ENCODE data around the gene INF2. TPM values are rescaled to one million over a fixed set of nuclear protein-coding genes. Genes with fewer than 3 reads are reported as not detected.

INF2 gene
- total RNA-seq, 1 experiment from 2014 or later = 113 TPM

GRCh38 chr14:104703269-104703668 is 13.9 kb downstream of the INF2 start:
- Histone ChIP-seq H3K27ac (no peak overlapping the region), H3K79me2 (ENCODE audit: low read depth) (no peaks in the 10 kb centered on the region), H3K36me3 (ENCODE audit: low read depth) (peaks cover 3% of the 10 kb centered on the region; the same call in 1 of the 2 replicates), H3K9me3 (ENCODE audit: insufficient read depth, low read depth) (no peaks in the 10 kb centered on the region), H2AFZ (no peak overlapping the region), H3K9me2 (ENCODE audit: insufficient read depth) (no peaks in the 10 kb centered on the region), H3F3A (ENCODE audit: insufficient read depth, low read depth) (peaks cover 7% of the 10 kb centered on the region; the same call in 1 of the 2 replicates), H3K4me3 (no peak overlapping the region), H3K27me3 (ENCODE audit: insufficient read depth, low read depth) (no peaks in the 10 kb centered on the region), H3K4me1 (replicated peaks; ENCODE audit: insufficient read depth) (no peaks in the 10 kb centered on the region), H4K20me1 (ENCODE audit: insufficient read depth) (peaks cover 18% of the 10 kb centered on the region), H3K4me2 (no peak overlapping the region)
- no peak for DNase-seq
- intact Hi-C loops (cut with micrococcal nuclease; ENCODE audit: unreplicated experiment) = no loop called here
- BruUV-seq (replicated peaks) = no TSS peak
- ChIA-PET CTCF (no interaction called here), POLR2A (ENCODE audit: unreplicated experiment) (no interaction called here)
- TF ChIP-seq CTCF (conservative IDR thresholded peaks at IDR 0.05) = no peak
- TF ChIP-seq EZH2 (IDR thresholded peaks at IDR 0.05; ENCODE audit: low read depth) = no peak

- intact Hi-C loops (cut with micrococcal nuclease; ENCODE audit: unreplicated experiment) = no loop called here
- Histone ChIP-seq H3K4me2 (no peak overlapping the region), H3K36me3 (ENCODE audit: low read depth) (peaks cover 3% of the 10 kb centered on the region; the same call in 1 of the 2 replicates), H3K79me2 (ENCODE audit: low read depth) (no peaks in the 10 kb centered on the region), H3F3A (ENCODE audit: insufficient read depth, low read depth) (peaks cover 7% of the 10 kb centered on the region; the same call in 1 of the 2 replicates), H3K9me2 (ENCODE audit: insufficient read depth) (no peaks in the 10 kb centered on the region), H3K4me1 (replicated peaks; ENCODE audit: insufficient read depth) (no peaks in the 10 kb centered on the region), H2AFZ (no peak overlapping the region), H3K4me3 (no peak overlapping the region), H3K27ac (no peak overlapping the region), H3K9me3 (ENCODE audit: insufficient read depth, low read depth) (no peaks in the 10 kb centered on the region), H4K20me1 (ENCODE audit: insufficient read depth) (peaks cover 14% of the 10 kb centered on the region), H3K27me3 (ENCODE audit: insufficient read depth, low read depth) (no peaks in the 10 kb centered on the region)
- ChIA-PET POLR2A (ENCODE audit: unreplicated experiment) (no interaction called here), CTCF (no interaction called here)
- no peak for TF ChIP-seq CTCF (conservative IDR thresholded peaks at IDR 0.05)
- TF ChIP-seq EZH2 (IDR thresholded peaks at IDR 0.05; ENCODE audit: low read depth) = no peak
- BruUV-seq (replicated peaks) = no TSS peak
- no peak for DNase-seq
Measured at GRCh38 chr14:104704252-104704651, 14.8 kb downstream of the INF2 start.

DNA sequence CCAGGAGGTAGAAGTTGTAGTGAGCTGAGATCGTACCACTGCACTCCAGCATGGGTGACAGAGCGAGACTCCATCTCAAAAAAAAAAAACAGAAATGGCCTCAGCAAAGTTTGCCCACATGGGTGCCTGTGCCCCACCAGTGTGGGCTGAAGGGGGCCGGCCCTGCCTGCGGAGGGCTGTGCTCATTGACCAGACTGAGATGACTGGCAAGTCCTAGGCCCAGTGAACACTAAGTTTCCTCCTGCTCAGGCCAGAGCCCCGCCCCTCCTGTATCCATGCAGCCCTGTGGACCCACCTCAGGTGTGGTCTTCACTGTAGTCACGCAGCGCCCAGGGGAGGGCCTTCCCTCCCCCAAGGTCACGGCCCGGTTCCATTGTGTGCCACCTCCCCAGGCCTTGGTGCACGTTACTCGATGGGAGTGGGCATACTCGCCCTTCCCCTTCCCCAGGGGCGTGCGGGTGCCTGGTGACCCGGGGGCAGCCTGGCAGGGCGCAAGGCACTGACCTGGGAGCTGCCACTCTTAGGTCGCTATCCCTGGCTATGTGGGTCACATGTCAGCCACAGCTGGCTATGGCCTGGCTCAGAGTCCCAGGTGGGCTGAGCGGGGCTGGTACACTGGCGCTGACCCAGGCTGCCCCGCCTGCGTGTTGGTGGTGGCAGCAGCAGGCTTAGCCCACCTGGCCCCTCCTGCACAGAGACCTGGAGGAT is 16.1 kb downstream of the INF2 start:
- Histone ChIP-seq H3K4me3 (no peak overlapping the region), H3K4me1 (replicated peaks; ENCODE audit: insufficient read depth) (no peaks in the 10 kb centered on the region), H3K9me3 (ENCODE audit: insufficient read depth, low read depth) (no peaks in the 10 kb centered on the region), H2AFZ (no peak overlapping the region), H3F3A (ENCODE audit: insufficient read depth, low read depth) (peaks cover 7% of the 10 kb centered on the region; the same call in 1 of the 2 replicates), H3K27me3 (ENCODE audit: insufficient read depth, low read depth) (no peaks in the 10 kb centered on the region), H4K20me1 (ENCODE audit: insufficient read depth) (peaks cover 2% of the 10 kb centered on the region), H3K27ac (no peak overlapping the region), H3K9me2 (ENCODE audit: insufficient read depth) (no peaks in the 10 kb centered on the region), H3K4me2 (no peak overlapping the region), H3K36me3 (ENCODE audit: low read depth) (peaks cover 3% of the 10 kb centered on the region; the same call in 1 of the 2 replicates), H3K79me2 (ENCODE audit: low read depth) (no peaks in the 10 kb centered on the region)
- intact Hi-C loops (cut with micrococcal nuclease; ENCODE audit: unreplicated experiment) = loop anchor here (5.0 kb wide), 2 partner anchors 38 to 53 kb away; no protein-coding TSS in a partner anchor
- no TSS peak for BruUV-seq (replicated peaks)
- ChIA-PET CTCF (no interaction called here), POLR2A (ENCODE audit: unreplicated experiment) (no interaction called here)
- TF ChIP-seq CTCF (conservative IDR thresholded peaks at IDR 0.05) = no peak
- no peak for TF ChIP-seq EZH2 (IDR thresholded peaks at IDR 0.05; ENCODE audit: low read depth)
- DNase-seq = no peak

All from PC-9 (cell line).